GM12878 (cell line): Measurements from ENCODE around the gene TRIM28. TPM values are rescaled to one million over a fixed set of nuclear protein-coding genes. Genes with fewer than 3 reads are reported as not detected.

Experiments used
- ATAC-seq: fragments of 200-7000 bp; cut with Tn5 transposase; 3 replicates; pipeline ENCODE4 v1.9.1; 2020; ENCODE audit warnings: mild to moderate bottlenecking, moderate library complexity
- BruUV-seq: library from RNA; stranded (reverse); fragments of 400-500 nt; replicated peaks from 2 replicates; lab custom pipeline; 2021; lab: Mats Ljungman, UMichigan
- CTCF ChIA-PET: fragments of 300-600 bp; sonication (Branson Sonifier 250); formaldehyde crosslinking; extraction: SDS; loops from one replicate; lab custom pipeline; 2021; ENCODE audit warnings: inconsistent platforms; lab: Yijun Ruan, JAX
- POLR2A ChIA-PET: fragments of 350-600 bp; formaldehyde crosslinking; extraction: SDS; loops from one replicate; lab custom pipeline; 2021; ENCODE audit warnings: inconsistent platforms; lab: Charles Lee
- RAD21 ChIA-PET: fragments of 300-600 bp; sonication (Branson Sonifier 250); formaldehyde crosslinking; loops from one replicate; lab custom pipeline; 2023; ENCODE audit warnings: antibody characterized with exemption; ENCODE audit not compliant: unreplicated experiment; lab: Charles Lee
- SMC1A ChIA-PET: fragments of 300-600 bp; sonication (Branson Sonifier 250); formaldehyde crosslinking; loops from one replicate; lab custom pipeline; 2023; ENCODE audit not compliant: unreplicated experiment, uncharacterized antibody; lab: Charles Lee
- DNase-seq: peaks from one replicate; pipeline ENCODE4 v3.0.0-alpha.2; 2011; ENCODE audit warnings: low read depth, low spot score
- FAIRE-seq: peaks from 3 replicates; lab custom pipeline; 2011; peaks lifted over from hg19 to GRCh38; lab: Jason Lieb, UNC
- H2AFZ ChIP-seq: 2 replicates; pipeline ENCODE4 v1.6.0; 2011; ENCODE audit warnings: low read depth, low read length, control low read depth; ENCODE audit not compliant: control insufficient read depth
- H3K27ac ChIP-seq: 2 replicates; pipeline ENCODE4 v1.5.1; 2011; ENCODE audit warnings: control low read depth; ENCODE audit not compliant: control insufficient read depth, insufficient read depth
- H3K27me3 ChIP-seq, 2 experiments: replicated peaks in 1 of 2; 2 replicates each; pipeline versions ENCODE4 v1.6.0 to v1.6.1; 2011; ENCODE audit warnings: low read length in 1 of 2; ENCODE audit not compliant: control insufficient read depth in 2 of 2, insufficient read depth in 2 of 2
- H3K36me3 ChIP-seq, 2 experiments: 2 replicates each; pipeline ENCODE4 v1.5.1; 2011; ENCODE audit warnings: low read length in 1 of 2; ENCODE audit not compliant: control insufficient read depth in 2 of 2, insufficient read depth in 2 of 2
- H3K4me1 ChIP-seq: 2 replicates; pipeline ENCODE4 v1.6.1; 2011; ENCODE audit warnings: mild to moderate bottlenecking, low read length, moderate library complexity, mixed read lengths; ENCODE audit not compliant: control insufficient read depth, insufficient read depth
- H3K4me2 ChIP-seq: 2 replicates; pipeline ENCODE4 v1.6.0; 2011; ENCODE audit warnings: control low read depth; ENCODE audit not compliant: control insufficient read depth, insufficient read depth
- H3K4me3 ChIP-seq: fragments of 200-600 bp; sonication (generic); 2 replicates; pipeline ENCODE4 v1.5.1; 2016
- H3K79me2 ChIP-seq: 2 replicates; pipeline ENCODE4 v1.6.0; 2011; ENCODE audit warnings: low read length; ENCODE audit not compliant: control insufficient read depth, insufficient read depth
- H3K9ac ChIP-seq: 2 replicates; pipeline ENCODE4 v1.8.0; 2011; ENCODE audit warnings: low read length, control low read depth, mixed read lengths; ENCODE audit not compliant: control insufficient read depth, insufficient read depth
- H3K9me3 ChIP-seq: replicated peaks from 3 replicates; pipeline ENCODE4 v1.5.1; 2011; ENCODE audit warnings: mild to moderate bottlenecking, low read length; ENCODE audit not compliant: control insufficient read depth, insufficient read depth
- H4K20me1 ChIP-seq: 2 replicates; pipeline ENCODE4 v1.6.0; 2011; ENCODE audit not compliant: control insufficient read depth, insufficient read depth
- ASH2L ChIP-seq: fragments of 300-600, 200-600 bp; sonication (generic); IDR thresholded peaks from 2 replicates; pipeline ENCODE4 v1.6.1; 2017; ENCODE audit warnings: low read depth, mild to moderate bottlenecking, borderline replicate concordance
- FOXM1 ChIP-seq: IDR thresholded peaks from 2 replicates; pipeline ENCODE4 v1.6.1; 2012; ENCODE audit warnings: low read depth, mild to moderate bottlenecking, inconsistent platforms, low read length, moderate library complexity
- LARP7 ChIP-seq: fragments of 450-650 bp; IDR thresholded peaks from 2 replicates; pipeline ENCODE4 v1.6.1; 2017; ENCODE audit warnings: mild to moderate bottlenecking
- SPI1 ChIP-seq: IDR thresholded peaks from 2 replicates; pipeline ENCODE4 v1.6.1; 2011; ENCODE audit warnings: low read depth, mild to moderate bottlenecking, low read length, moderate library complexity, borderline replicate concordance; ENCODE audit not compliant: insufficient read depth
- ZNF217 ChIP-seq: fragments of 450-650 bp; IDR thresholded peaks from 2 replicates; pipeline ENCODE4 v1.6.1; 2017; ENCODE audit warnings: antibody characterized with exemption, mild to moderate bottlenecking
- WGBS: methylation state at CpG from one replicate; pipeline ENCODE4 v1.1.6; 2016; ENCODE audit warnings: low lambda C conversion rate; ENCODE audit not compliant: insufficient replicate concordance, insufficient coverage; ENCODE audit errors: missing lambda C conversion rate; 5-methylcytosine and 5-hydroxymethylcytosine counted together
- in situ Hi-C: fragments of 300-500 bp; cut with MboI; formaldehyde crosslinking; loops from 9 replicates; pipeline ENCODE4 v1.14.3; 2018; ENCODE audit warnings: mixed read lengths
- intact Hi-C: fragments of 100-400 bp; cut with micrococcal nuclease; formaldehyde crosslinking; loops from one replicate; pipeline ENCODE4 v1.14.2; 2022; ENCODE audit not compliant: unreplicated experiment
- polyA plus RNA-seq, 11 experiments: library from polyadenylated mRNA; depleted of rRNA in 4 of 11; unstranded in 6 of 11; stranded (reverse) in 5 of 11; fragments of >200 nt; fragmentation: Nextera tagmentation in 4 of 11; fragmentation: Illumina TruSeq in 1 of 11; extraction: Ambion mirVana in 4 of 11; extraction: Trizol in 1 of 11; gene quantifications; 1 replicate in 1 of 11; 2 replicates in 10 of 11; pipeline versions ENCODE4 v1.2.1 to v1.2.3, GENCODE V29; 2011 to 2016; ENCODE audit warnings: inconsistent platforms in 2 of 11, missing spikeins in 2 of 11, low read depth in 1 of 11
- total RNA-seq, 4 experiments: library from RNA; depleted of rRNA in 3 of 4; stranded (reverse); fragments of >200 nt in 3 of 4; fragmentation: Illumina TruSeq in 1 of 4; extraction: Trizol in 1 of 4; gene quantifications; 2 replicates each; pipeline versions ENCODE4 v1.2.1 to v1.2.3, GENCODE V29; 2013 to 2021
- TF ChIP-seq, protein P1 (sequence below): fragments of 150-350 bp; IDR thresholded peaks from 2 replicates; pipeline ENCODE4 v1.6.1; 2016; ENCODE audit warnings: low read depth, low read length
- TF ChIP-seq, protein P2 (sequence below): fragments of 450-650 bp; IDR thresholded peaks from 2 replicates; pipeline ENCODE4 v1.6.1; 2017; ENCODE audit warnings: mild to moderate bottlenecking, moderate library complexity
- TF ChIP-seq, protein P3 (sequence below), 3 experiments: IDR thresholded peaks in 2 of 3; conservative IDR thresholded peaks in 1 of 3; 2 replicates each; pipeline ENCODE4 v1.5.1; 2011; ENCODE audit warnings: low read depth in 3 of 3, low read length in 3 of 3, mild to moderate bottlenecking in 3 of 3, control low read depth in 2 of 3, moderate library complexity in 2 of 3, inconsistent platforms in 1 of 3, mixed read lengths in 1 of 3; ENCODE audit not compliant: control insufficient read depth in 2 of 3, insufficient read depth in 1 of 3; ENCODE audit errors: extremely low read depth in 1 of 3
- TF ChIP-seq, protein P4 (sequence below): fragments of 450-650 bp; IDR thresholded peaks from 2 replicates; pipeline ENCODE4 v1.6.1; 2016; ENCODE audit warnings: mild to moderate bottlenecking

Gene TRIM28
- total and polyA plus RNA-seq, 10 of the 15 experiments (the other 5 are each of a cell fraction or from before 2014, with no cell fraction given), result 5.0 to 650 (median 296) TPM

DNA sequence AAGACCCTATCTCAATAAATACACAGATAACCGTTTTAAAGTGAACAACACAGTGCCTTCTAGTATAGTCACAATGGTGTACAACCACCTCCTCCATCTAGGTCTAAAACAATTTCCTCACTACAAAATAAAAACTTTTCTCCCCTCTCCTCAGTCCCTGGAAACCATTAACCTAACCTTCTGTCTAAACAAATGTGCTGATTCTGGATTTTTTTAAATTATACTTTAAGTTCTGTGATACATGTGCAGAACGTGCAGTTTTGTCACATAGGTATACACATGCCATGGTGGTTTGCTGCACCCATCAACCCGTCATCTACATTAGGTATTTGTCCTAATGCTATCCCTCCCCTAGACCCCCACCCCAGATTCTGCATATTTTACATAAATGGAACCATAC is 14.5 kb upstream of the TRIM28 start:
- H3K79me2 ChIP-seq, result no peaks in the 10 kb centered on the region
- ATAC-seq (no peak), DNase-seq (no peak), FAIRE-seq (no peak)
- in situ Hi-C loops, result no loop called here
- no peaks in the 10 kb centered on the region for H3K9me3 ChIP-seq
- ChIA-PET CTCF (interaction anchor here (1.0 kb wide), 1 partner anchor 10 kb away, joined by 4 read pairs; the partner anchor contains the start of gene ZBTB45), SMC1A (no interaction called here), RAD21 (no interaction called here), POLR2A (interaction anchor here (0.6 kb wide), 1 partner anchor 223 kb away, joined by 3 read pairs; no protein-coding TSS in a partner anchor)
- no peak overlapping the region for H3K9ac ChIP-seq
- H3K4me1 ChIP-seq, result no peaks in the 10 kb centered on the region
- WGBS, result 18% methylated on average over 3 of the region's 3 CpGs
- no peaks in the 10 kb centered on the region for H4K20me1 ChIP-seq
- H3K4me3 ChIP-seq, result no peak overlapping the region
- no peaks in the 10 kb centered on the region for H3K36me3 ChIP-seq
- no TSS peak for BruUV-seq
- no peaks in the 10 kb centered on the region for H3K27me3 ChIP-seq
- no peak overlapping the region for H3K4me2 ChIP-seq
- TF ChIP-seq ASH2L (no peak), FOXM1 (no peak), SPI1 (no peak), LARP7 (no peak), ZNF217 (no peak)
- TF ChIP-seq, protein P1, sequence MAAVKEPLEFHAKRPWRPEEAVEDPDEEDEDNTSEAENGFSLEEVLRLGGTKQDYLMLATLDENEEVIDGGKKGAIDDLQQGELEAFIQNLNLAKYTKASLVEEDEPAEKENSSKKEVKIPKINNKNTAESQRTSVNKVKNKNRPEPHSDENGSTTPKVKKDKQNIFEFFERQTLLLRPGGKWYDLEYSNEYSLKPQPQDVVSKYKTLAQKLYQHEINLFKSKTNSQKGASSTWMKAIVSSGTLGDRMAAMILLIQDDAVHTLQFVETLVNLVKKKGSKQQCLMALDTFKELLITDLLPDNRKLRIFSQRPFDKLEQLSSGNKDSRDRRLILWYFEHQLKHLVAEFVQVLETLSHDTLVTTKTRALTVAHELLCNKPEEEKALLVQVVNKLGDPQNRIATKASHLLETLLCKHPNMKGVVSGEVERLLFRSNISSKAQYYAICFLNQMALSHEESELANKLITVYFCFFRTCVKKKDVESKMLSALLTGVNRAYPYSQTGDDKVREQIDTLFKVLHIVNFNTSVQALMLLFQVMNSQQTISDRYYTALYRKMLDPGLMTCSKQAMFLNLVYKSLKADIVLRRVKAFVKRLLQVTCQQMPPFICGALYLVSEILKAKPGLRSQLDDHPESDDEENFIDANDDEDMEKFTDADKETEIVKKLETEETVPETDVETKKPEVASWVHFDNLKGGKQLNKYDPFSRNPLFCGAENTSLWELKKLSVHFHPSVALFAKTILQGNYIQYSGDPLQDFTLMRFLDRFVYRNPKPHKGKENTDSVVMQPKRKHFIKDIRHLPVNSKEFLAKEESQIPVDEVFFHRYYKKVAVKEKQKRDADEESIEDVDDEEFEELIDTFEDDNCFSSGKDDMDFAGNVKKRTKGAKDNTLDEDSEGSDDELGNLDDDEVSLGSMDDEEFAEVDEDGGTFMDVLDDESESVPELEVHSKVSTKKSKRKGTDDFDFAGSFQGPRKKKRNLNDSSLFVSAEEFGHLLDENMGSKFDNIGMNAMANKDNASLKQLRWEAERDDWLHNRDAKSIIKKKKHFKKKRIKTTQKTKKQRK, result no peak
- TF ChIP-seq, protein P2, sequence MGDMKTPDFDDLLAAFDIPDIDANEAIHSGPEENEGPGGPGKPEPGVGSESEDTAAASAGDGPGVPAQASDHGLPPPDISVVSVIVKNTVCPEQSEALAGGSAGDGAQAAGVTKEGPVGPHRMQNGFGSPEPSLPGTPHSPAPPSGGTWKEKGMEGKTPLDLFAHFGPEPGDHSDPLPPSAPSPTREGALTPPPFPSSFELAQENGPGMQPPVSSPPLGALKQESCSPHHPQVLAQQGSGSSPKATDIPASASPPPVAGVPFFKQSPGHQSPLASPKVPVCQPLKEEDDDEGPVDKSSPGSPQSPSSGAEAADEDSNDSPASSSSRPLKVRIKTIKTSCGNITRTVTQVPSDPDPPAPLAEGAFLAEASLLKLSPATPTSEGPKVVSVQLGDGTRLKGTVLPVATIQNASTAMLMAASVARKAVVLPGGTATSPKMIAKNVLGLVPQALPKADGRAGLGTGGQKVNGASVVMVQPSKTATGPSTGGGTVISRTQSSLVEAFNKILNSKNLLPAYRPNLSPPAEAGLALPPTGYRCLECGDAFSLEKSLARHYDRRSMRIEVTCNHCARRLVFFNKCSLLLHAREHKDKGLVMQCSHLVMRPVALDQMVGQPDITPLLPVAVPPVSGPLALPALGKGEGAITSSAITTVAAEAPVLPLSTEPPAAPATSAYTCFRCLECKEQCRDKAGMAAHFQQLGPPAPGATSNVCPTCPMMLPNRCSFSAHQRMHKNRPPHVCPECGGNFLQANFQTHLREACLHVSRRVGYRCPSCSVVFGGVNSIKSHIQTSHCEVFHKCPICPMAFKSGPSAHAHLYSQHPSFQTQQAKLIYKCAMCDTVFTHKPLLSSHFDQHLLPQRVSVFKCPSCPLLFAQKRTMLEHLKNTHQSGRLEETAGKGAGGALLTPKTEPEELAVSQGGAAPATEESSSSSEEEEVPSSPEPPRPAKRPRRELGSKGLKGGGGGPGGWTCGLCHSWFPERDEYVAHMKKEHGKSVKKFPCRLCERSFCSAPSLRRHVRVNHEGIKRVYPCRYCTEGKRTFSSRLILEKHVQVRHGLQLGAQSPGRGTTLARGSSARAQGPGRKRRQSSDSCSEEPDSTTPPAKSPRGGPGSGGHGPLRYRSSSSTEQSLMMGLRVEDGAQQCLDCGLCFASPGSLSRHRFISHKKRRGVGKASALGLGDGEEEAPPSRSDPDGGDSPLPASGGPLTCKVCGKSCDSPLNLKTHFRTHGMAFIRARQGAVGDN, result no peak
- TF ChIP-seq, protein P3, sequence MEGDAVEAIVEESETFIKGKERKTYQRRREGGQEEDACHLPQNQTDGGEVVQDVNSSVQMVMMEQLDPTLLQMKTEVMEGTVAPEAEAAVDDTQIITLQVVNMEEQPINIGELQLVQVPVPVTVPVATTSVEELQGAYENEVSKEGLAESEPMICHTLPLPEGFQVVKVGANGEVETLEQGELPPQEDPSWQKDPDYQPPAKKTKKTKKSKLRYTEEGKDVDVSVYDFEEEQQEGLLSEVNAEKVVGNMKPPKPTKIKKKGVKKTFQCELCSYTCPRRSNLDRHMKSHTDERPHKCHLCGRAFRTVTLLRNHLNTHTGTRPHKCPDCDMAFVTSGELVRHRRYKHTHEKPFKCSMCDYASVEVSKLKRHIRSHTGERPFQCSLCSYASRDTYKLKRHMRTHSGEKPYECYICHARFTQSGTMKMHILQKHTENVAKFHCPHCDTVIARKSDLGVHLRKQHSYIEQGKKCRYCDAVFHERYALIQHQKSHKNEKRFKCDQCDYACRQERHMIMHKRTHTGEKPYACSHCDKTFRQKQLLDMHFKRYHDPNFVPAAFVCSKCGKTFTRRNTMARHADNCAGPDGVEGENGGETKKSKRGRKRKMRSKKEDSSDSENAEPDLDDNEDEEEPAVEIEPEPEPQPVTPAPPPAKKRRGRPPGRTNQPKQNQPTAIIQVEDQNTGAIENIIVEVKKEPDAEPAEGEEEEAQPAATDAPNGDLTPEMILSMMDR (IDR thresholded peaks at IDR 0.05 in 2 of 3, conservative IDR thresholded peaks at IDR 0.05 in 1 of 3; ENCODE audit: control insufficient read depth in 2 of 3, extremely low read depth in 1 of 3, insufficient read depth in 1 of 3, low read depth in 3 of 3, low read length in 3 of 3), result no peak
- TF ChIP-seq, protein P4, sequence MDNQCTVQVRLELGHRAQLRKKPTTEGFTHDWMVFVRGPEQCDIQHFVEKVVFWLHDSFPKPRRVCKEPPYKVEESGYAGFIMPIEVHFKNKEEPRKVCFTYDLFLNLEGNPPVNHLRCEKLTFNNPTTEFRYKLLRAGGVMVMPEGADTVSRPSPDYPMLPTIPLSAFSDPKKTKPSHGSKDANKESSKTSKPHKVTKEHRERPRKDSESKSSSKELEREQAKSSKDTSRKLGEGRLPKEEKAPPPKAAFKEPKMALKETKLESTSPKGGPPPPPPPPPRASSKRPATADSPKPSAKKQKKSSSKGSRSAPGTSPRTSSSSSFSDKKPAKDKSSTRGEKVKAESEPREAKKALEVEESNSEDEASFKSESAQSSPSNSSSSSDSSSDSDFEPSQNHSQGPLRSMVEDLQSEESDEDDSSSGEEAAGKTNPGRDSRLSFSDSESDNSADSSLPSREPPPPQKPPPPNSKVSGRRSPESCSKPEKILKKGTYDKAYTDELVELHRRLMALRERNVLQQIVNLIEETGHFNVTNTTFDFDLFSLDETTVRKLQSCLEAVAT, result no peak
- no peak overlapping the region for H3K27ac ChIP-seq
- H2AFZ ChIP-seq, result no peak overlapping the region
- intact Hi-C loops, result no loop called here
